ENCODE results near the gene DIS3L2. TPM values are rescaled to one million over a fixed set of nuclear protein-coding genes. Genes with fewer than 3 reads are reported as not detected.

The DIS3L2 gene
- total and polyA plus RNA-seq, 2 of the 4 experiments (the other 2 are of a cell fraction): 14.7 to 19.2 TPM

- no peak overlapping the region for H2BK5ac ChIP-seq (ENCODE audit: low read depth, low read length, poor library complexity, severe bottlenecking)
- in situ Hi-C loops (cut with MboI; ENCODE audit: low sequenced_read_pairs): no loop called here
- no peak overlapping the region for H2BK20ac ChIP-seq (ENCODE audit: low read depth, low read length)
- 87% methylated on average over 3 of the region's 9 CpGs; no CpG with 5 or more reads in 1 of the 2 experiments for WGBS, 2 experiments (ENCODE audit: extremely low coverage in 2 of 2, insufficient read length in 1 of 2)
- H3K4me3 ChIP-seq (ENCODE audit: insufficient read depth, low read depth, low read length): no peak overlapping the region
- DNase-seq: no peak
- CTCF ChIA-PET: no interaction called here
- H3K9me3 ChIP-seq (ENCODE audit: control insufficient read depth, insufficient read depth, low read length): no peaks in the 10 kb centered on the region
- no peak overlapping the region for H2BK15ac ChIP-seq (ENCODE audit: low read depth, low read length)
- peak overlapping the region; percentile 15 for H2AK9ac ChIP-seq (replicated peaks; ENCODE audit: low read depth, low read length, poor library complexity)
- H4K20me1 ChIP-seq (ENCODE audit: insufficient read depth, low read length): no peaks in the 10 kb centered on the region
- no peaks in the 10 kb centered on the region for H3K79me1 ChIP-seq (ENCODE audit: low read depth in 1 of 2, low read length in 2 of 2)
- H3K14ac ChIP-seq (replicated peaks; ENCODE audit: low read depth, low read length): no peak overlapping the region
- no peaks in the 10 kb centered on the region for H3K4me1 ChIP-seq (ENCODE audit: control insufficient read depth, insufficient read depth, low read length)
- H3K56ac ChIP-seq (ENCODE audit: extremely low read depth, insufficient read depth, low read length): no peak overlapping the region
- intact Hi-C loops (cut with micrococcal nuclease): no loop called here
- no peak for ATAC-seq (ENCODE audit: low read depth)
- H2BK120ac ChIP-seq (ENCODE audit: low read depth, low read length): no peak overlapping the region
- H3K18ac ChIP-seq (ENCODE audit: low read depth, low read length): no peak overlapping the region
- TF ChIP-seq BHLHE40 (IDR thresholded peaks at IDR 0.05; ENCODE audit: low read depth, low read length) (no peak), MAFK (IDR thresholded peaks at IDR 0.05; ENCODE audit: low read depth, low read length) (no peak), FOS (IDR thresholded peaks at IDR 0.05; ENCODE audit: low read depth, low read length) (no peak), POLR2A (IDR thresholded peaks at IDR 0.05; ENCODE audit: low read depth, low read length) (no peak), RAD21 (IDR thresholded peaks at IDR 0.05; ENCODE audit: low read length) (no peak), RCOR1 (IDR thresholded peaks at IDR 0.05; ENCODE audit: insufficient replicate concordance, low read length) (no peak), MXI1 (IDR thresholded peaks at IDR 0.05; ENCODE audit: borderline replicate concordance, low read depth, low read length) (no peak)
- peaks cover 5% of the 10 kb centered on the region; the same call in 1 of the 2 replicates for H3K9me1 ChIP-seq (ENCODE audit: insufficient read depth, low read length)
- H3K27me3 ChIP-seq (ENCODE audit: control insufficient read depth, insufficient read depth, low read length): no peaks in the 10 kb centered on the region
- BruUV-seq (replicated peaks): no TSS peak
- H3K9ac ChIP-seq (ENCODE audit: low read depth, low read length): no peak overlapping the region
- no peak overlapping the region for H4K91ac ChIP-seq (ENCODE audit: insufficient read depth, low read depth, low read length)
- no peak overlapping the region for H4K8ac ChIP-seq (ENCODE audit: low read depth in 2 of 2, low read length in 2 of 2)
- H3K4me2 ChIP-seq (ENCODE audit: low read depth, low read length): no peak overlapping the region
- H3K27ac ChIP-seq (ENCODE audit: insufficient read depth, low read length): no peak overlapping the region
- dilution Hi-C loops (cut with HindIII; ENCODE audit: low sequenced_read_pairs, unreplicated experiment): no loop called here
- H3K23ac ChIP-seq (ENCODE audit: low read depth, low read length): no peak overlapping the region
- no peak overlapping the region for H2AK5ac ChIP-seq (ENCODE audit: low read depth, low read length)
- POLR2A ChIA-PET (ENCODE audit: unreplicated experiment): no interaction called here
- no peaks in the 10 kb centered on the region for H3K36me3 ChIP-seq (ENCODE audit: control insufficient read depth, insufficient read depth, low read length)
- no peak overlapping the region for H3K4ac ChIP-seq (ENCODE audit: low read depth, low read length)
- no peak overlapping the region for H4K5ac ChIP-seq (ENCODE audit: low read depth, low read length)
- no peak overlapping the region for H2AFZ ChIP-seq (replicated peaks; ENCODE audit: low read length, poor library complexity)
Measured at GRCh38 chr2:232310121-232310520, 348.6 kb downstream of the DIS3L2 start.
